CD4-positive, alpha-beta T cell treated with Interleukin-15 for 1 hour (primary cell): ENCODE measurements around the gene ST6GALNAC4.

Source experiments
- DNase-seq: peaks from one replicate; pipeline ENCODE4 v3.0.0-alpha.2; 2020

ST6GALNAC4 gene

GRCh38 chr9:127945942-127946341, 29.1 kb upstream of the ST6GALNAC4 start:
- no peak for DNase-seq

DNA sequence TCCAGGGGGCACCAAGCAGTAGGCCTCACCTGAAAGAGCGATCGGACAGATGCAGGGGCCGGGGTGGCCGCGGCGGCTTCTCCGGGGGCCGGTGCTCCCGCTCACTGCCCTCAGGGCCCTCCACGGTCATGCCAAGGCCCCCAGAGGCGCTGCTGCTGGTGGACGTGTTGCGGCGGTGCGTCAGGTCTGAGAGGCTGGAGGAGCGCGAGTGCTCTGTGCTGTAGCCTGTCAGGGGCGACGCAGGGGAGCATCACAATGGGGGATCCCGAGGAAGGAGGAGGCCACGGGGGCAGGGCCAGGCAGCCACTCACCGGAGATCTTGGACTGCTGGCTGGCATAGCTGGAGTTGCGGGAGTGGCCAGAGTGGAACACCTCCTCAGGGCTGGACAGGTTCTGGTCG, 28.5 kb upstream of the ST6GALNAC4 start:
- DNase-seq, result no peak

DNA sequence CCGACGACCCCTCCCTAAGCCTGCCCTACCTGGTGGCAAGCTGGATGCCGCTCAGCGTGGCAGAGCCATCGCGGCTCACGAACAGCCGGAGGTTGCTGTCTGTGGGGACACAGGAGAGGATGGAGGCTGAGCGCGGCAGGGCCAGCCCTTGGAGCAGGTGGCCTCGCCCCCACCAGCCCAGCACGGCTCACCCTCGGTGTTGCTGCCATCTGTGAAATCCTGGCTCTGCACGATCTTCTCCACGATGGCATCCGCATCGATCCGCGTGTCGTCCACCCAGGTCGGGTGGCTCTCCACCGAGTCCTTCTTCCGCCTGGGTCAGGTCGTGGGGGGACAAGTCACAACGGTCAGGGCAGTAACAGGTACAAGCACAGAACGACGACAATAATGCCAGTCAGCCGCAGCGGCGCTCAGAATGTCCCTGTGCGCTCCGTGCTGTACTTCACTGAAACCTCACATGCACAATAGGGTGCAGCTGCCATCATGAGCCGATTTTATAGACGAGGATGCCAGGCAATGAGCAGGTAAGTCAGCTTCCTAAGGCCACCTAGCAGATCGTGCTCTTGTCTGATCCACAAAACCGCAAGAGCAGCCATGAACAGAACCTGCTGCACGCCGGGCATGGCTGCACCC, 27.9 kb upstream of the ST6GALNAC4 start:
- DNase-seq, result no peak

GRCh38 chr9:127943731-127944144, 26.9 kb upstream of the ST6GALNAC4 start:
- DNase-seq, result peak; percentile 78

- no peak for DNase-seq
Observed at GRCh38 chr9:127943011-127943662, 26.3 kb upstream of the ST6GALNAC4 start.

- peak; percentile 58 for DNase-seq
Observed at GRCh38 chr9:127942216-127943010, 25.6 kb upstream of the ST6GALNAC4 start.

GRCh38 chr9:127941961-127942215, 25.0 kb upstream of the ST6GALNAC4 start:
- DNase-seq, result no peak

DNA sequence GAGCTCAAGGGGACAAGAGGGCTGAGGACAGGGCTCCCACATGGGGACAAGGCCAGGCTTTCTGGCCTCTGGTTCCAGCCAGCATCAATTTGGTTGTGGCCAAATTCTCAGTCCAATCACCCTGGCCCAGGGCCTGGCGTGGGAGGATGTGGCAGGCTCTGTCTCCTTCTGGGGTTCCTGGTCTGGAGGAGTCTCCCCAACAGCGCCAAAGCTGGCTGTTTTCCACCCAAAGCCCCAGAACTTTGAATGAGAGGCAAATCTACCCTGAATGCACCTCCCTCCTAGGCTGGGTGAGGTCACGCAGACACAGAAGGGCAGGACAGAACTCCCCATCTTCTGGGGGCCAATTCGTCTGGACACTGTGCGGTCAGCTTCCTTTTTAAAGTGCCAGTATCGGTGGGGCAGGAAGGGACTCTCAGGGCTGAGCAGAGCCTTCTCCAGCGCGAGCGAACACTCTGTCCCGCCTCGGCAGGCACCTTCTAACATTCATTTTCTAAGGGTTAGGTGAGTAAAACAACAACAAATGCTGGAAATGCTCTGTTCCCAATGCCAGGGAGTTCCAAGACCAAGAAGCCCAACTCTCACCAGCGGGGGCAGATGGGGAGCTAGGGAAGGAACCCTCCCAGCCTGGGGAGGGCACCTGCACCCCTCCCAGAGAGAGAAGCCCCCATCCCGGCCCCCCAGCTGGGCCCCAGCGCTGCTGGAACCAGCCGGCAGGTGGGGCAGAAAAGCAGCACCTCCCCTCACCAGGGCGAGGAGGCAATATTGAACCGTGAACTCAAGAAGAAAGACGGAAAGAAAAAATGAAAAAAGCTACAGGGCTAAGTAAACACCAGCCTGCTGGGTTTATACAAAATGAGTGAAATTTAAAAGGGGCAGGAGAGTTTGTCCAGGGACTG, 24.5 kb upstream of the ST6GALNAC4 start:
- DNase-seq, result no peak

- no peak for DNase-seq
Observed at GRCh38 chr9:127940593-127940992, 23.8 kb upstream of the ST6GALNAC4 start.

- no peak for DNase-seq
Observed at GRCh38 chr9:127938298-127938690, 21.5 kb upstream of the ST6GALNAC4 start.

DNA sequence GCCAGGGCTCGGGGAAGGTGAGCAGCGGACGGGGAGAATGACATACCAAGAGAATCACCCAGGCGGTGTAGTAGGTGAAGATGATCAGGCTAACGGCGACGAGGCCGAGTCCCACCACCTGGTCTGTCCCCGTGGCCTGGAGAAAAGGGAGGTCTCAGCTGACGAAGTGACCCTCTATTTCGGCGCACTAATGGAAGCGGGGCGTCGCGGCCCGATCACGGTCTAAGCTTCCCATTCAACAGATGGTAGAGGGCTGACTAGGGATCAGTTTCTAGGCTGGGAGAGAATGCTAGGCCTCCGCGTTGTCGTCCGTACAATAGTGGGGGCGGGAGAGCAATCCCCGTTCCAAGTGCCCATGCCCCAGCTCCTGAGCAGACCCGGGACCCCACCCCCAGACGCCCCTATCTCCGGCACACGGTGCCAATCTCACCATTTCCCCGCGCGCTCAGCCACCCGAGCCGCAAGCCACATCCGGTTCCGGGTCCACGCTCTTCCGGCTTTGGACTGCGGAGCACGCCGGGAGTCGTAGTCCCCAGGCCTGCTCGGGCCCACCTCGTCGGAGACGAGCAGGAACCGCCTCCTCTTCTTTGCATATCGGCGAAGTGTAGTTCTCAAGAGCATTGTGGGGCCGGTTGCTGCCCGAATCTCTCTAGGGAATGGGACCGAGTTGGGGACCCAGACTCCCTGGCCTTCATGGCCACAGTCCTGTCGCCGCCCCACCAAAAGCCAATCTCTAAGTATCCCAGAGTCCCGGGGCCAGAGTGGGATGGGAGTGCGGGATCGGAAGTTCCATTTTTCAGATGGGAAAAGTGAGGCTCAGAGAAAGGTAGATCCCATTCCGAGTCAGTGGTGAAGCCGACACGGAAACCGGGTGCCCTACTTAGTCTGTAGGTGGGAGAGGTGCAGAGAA, 20.8 kb upstream of the ST6GALNAC4 start, which contains the start of gene DPM2:
TSS of gene DPM2 (minus strand) at position 467 of the 910 bp plus-strand sequence. CDS start at position 433, 34 bp downstream.
- peak; percentile 88 for DNase-seq

DNA sequence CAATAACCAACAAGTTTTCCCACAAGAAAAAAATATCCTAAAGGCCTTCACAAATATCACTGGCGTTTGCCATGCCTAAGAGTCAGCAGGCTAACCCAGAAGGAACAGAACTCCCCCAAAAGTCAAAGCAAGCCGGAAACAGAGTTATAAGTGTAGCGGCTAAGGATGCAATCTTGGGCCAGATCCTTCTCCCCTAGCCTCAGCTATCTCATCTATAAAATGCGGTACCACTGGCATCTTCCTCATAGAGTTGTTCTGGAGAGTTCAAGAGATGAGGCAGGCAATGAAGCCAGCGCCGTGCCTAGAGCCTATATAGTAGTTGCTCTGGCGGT, 20.2 kb upstream of the ST6GALNAC4 start:
- no peak for DNase-seq

- no peak for DNase-seq
Observed at GRCh38 chr9:127936347-127936852, 19.6 kb upstream of the ST6GALNAC4 start.

DNA sequence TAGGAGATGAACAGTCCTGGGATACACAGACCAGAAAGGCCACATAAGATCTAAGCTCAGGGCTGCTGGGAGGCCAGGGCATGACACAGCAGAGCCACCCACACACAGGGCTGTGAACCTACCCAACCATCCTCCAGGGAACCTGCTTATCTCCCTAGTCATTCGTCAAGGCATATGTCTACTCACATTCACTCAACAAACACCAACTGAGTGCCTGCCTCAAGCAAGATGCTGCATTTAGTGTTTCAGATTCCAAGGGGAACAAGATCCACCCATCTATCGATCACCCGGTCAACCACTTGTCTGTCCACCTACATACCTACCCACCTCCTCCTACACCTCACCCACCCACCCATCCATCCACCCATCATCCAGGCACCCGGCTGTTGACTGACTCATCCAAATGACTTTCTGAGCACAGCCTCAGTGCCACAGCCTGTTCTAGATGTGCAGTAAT, 19.0 kb upstream of the ST6GALNAC4 start:
- DNase-seq, result no peak

DNA sequence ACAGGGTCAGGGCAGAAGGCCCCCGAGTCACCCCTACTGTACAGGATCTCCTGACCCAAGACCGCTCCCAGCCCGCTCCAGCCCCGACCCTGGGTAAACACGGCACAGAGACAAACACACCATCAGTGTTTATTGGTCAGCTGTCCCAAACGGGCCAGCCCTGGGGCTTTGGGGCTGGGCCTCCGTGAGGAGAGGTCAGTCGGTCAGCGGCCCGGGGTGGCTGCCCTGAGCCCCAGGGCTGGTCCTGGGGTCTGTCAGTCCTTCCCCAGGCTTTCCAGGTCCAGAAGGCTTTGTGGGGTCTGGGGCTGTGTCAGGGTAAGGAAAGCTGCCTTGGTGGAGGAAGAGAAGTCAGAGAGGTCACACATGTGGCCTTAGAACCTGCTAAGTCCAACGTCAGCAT, 18.1 kb upstream of the ST6GALNAC4 start:
- no peak for DNase-seq

DNA sequence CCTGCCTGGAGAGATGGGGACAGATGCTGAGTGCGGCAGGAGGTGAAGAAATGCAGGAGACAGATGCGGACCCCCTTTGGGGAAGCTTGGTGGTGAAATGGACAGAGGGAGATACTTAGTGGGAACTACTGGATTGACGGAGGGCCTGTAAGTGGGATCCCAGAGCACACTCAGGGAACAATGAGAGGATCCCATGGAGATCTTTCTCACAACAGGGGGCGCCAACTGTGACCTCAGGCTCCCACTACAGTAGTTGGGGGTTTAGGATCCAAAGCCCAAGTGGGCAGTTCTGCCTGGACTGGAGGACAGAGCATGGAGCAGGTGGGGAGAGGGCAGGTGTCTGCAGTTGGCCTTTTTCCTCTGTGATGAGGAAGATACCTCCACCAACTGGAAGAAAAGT, 17.4 kb upstream of the ST6GALNAC4 start:
- no peak for DNase-seq

GRCh38 chr9:127931092-127931881, 14.4 kb upstream of the ST6GALNAC4 start:
- peak; percentile 41 for DNase-seq

DNA sequence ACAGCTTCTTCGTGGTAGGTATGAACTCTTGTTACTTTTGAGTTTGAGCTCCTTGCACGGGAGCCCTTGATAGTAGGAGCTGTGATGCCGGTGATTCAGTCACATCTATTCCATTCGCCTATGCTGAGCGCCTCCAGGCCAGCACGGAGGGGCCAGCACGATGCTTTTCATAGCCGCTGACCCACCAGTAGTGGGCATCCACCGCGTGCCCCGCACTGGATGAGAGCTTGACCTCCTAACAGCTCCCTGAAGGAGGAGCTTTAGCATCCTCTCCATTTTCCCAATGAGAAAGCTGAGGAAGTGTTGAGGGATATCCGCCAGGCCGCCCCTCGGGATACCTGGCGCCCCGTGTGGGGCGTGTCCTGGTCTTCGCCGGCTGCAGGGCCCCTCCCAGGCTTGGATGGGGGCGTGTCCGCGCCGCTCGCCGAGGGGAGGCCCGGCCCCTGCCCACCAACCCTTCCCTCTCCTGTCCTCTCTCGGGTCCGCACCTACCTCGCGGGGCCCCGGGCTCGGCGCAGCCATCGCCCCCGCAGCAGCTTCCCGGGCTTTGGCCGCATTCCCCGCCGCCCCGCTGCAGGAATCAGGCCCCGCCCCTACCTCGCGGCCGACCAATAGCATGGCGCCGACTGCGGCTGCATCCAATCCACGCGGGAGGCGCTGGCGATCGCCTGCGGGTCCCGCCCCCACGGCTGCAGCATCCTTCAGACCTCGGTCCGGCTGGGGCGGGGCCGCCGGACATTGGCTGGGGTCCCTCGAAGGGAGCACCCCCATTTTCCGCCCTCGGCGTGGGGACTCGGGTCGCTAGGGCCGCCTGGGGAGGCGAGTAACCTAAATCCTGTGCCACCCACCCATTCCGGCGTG, 13.6 kb upstream of the ST6GALNAC4 start, which contains the start of gene PIP5KL1:
TSS of gene PIP5KL1 (minus strand) at position 547 of the 861 bp plus-strand sequence. CDS start at position 522, 25 bp downstream.
- DNase-seq, result peak; percentile 66

DNA sequence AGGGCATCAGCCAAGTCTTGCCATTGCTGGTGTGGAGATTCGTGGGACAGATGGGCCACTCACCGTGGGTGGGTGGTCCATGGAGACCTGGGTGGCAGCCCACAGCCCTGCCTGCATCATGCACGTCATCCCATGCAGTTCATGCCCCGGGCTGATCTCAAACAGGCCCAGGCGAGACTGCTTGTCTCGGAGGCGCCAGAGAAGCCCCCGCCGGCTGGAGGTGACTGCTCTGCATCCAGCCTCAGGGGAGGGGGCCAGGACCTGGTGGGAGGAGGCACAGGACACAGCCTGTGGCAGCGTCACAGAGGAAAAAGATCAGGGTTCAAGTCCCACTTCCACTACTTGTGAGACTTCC, 12.8 kb upstream of the ST6GALNAC4 start:
- DNase-seq, result no peak
